Measurements from ENCODE around the gene CNPY1.

CNPY1 gene

DNA sequence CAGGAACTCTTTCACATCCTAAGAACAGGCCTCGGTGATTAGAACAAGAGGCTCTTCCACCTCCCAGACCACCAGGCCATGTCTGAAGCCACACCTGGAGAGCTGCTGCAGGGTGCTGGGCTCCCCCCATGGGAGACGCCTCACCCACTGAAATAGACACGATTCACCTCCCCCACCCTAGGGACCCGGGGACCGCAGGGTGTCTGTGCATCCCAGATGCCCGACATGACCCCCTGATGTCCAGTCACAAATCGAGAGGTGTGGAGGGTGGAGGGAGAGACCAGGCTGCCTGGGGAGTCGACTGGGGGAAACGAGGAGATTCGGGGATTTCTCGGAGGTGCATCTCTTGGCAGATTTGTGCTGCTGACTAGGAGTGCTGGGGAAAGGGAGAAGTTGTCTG is 31.0 kb downstream of the CNPY1 start:
- Histone ChIP-seq H3K27me3 (ENCODE audit: insufficient read depth, poor library complexity, severe bottlenecking) (peaks cover 32% of the 10 kb centered on the region), H3K4me3 (replicated peaks; ENCODE audit: insufficient read depth, low read length) (no peak overlapping the region), H3K27ac (replicated peaks) (no peak overlapping the region)
- DNase-seq (ENCODE audit: low read depth in 1 of 2, low spot score in 1 of 2): no peak
- TF ChIP-seq POLR2AphosphoS5 (IDR thresholded peaks at IDR 0.05; ENCODE audit: low read depth) (no peak), GABPA (IDR thresholded peaks at IDR 0.05; ENCODE audit: low read depth) (no peak), SPI1 (IDR thresholded peaks at IDR 0.05; ENCODE audit: borderline replicate concordance, low read depth) (no peak)
- TF ChIP-seq, protein P1, sequence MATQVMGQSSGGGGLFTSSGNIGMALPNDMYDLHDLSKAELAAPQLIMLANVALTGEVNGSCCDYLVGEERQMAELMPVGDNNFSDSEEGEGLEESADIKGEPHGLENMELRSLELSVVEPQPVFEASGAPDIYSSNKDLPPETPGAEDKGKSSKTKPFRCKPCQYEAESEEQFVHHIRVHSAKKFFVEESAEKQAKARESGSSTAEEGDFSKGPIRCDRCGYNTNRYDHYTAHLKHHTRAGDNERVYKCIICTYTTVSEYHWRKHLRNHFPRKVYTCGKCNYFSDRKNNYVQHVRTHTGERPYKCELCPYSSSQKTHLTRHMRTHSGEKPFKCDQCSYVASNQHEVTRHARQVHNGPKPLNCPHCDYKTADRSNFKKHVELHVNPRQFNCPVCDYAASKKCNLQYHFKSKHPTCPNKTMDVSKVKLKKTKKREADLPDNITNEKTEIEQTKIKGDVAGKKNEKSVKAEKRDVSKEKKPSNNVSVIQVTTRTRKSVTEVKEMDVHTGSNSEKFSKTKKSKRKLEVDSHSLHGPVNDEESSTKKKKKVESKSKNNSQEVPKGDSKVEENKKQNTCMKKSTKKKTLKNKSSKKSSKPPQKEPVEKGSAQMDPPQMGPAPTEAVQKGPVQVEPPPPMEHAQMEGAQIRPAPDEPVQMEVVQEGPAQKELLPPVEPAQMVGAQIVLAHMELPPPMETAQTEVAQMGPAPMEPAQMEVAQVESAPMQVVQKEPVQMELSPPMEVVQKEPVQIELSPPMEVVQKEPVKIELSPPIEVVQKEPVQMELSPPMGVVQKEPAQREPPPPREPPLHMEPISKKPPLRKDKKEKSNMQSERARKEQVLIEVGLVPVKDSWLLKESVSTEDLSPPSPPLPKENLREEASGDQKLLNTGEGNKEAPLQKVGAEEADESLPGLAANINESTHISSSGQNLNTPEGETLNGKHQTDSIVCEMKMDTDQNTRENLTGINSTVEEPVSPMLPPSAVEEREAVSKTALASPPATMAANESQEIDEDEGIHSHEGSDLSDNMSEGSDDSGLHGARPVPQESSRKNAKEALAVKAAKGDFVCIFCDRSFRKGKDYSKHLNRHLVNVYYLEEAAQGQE (IDR thresholded peaks at IDR 0.05; ENCODE audit: insufficient replicate concordance, low read depth): no peak
- TF ChIP-seq, protein P2, sequence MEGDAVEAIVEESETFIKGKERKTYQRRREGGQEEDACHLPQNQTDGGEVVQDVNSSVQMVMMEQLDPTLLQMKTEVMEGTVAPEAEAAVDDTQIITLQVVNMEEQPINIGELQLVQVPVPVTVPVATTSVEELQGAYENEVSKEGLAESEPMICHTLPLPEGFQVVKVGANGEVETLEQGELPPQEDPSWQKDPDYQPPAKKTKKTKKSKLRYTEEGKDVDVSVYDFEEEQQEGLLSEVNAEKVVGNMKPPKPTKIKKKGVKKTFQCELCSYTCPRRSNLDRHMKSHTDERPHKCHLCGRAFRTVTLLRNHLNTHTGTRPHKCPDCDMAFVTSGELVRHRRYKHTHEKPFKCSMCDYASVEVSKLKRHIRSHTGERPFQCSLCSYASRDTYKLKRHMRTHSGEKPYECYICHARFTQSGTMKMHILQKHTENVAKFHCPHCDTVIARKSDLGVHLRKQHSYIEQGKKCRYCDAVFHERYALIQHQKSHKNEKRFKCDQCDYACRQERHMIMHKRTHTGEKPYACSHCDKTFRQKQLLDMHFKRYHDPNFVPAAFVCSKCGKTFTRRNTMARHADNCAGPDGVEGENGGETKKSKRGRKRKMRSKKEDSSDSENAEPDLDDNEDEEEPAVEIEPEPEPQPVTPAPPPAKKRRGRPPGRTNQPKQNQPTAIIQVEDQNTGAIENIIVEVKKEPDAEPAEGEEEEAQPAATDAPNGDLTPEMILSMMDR (IDR thresholded peaks at IDR 0.05; ENCODE audit: insufficient read depth, low read length): no peak

GRCh38 chr7:155514296-155514695 is 32.1 kb downstream of the CNPY1 start:
- TF ChIP-seq, protein P2 (IDR thresholded peaks at IDR 0.05; ENCODE audit: insufficient read depth, low read length): no peak
- TF ChIP-seq POLR2AphosphoS5 (IDR thresholded peaks at IDR 0.05; ENCODE audit: low read depth): no peak
- Histone ChIP-seq H3K27me3 (ENCODE audit: insufficient read depth, poor library complexity, severe bottlenecking) (peaks cover 42% of the 10 kb centered on the region), H3K27ac (replicated peaks) (no peak overlapping the region), H3K4me3 (replicated peaks; ENCODE audit: insufficient read depth, low read length) (no peak overlapping the region)
- no peak for DNase-seq (ENCODE audit: low read depth in 1 of 2, low spot score in 1 of 2)

- DNase-seq (ENCODE audit: low read depth in 1 of 2, low spot score in 1 of 2): no peak
- TF ChIP-seq, protein P2 (IDR thresholded peaks at IDR 0.05; ENCODE audit: insufficient read depth, low read length): no peak
- TF ChIP-seq SPI1 (IDR thresholded peaks at IDR 0.05; ENCODE audit: borderline replicate concordance, low read depth): no peak
- TF ChIP-seq GABPA (IDR thresholded peaks at IDR 0.05; ENCODE audit: low read depth): no peak
- TF ChIP-seq, protein P1 (IDR thresholded peaks at IDR 0.05; ENCODE audit: insufficient replicate concordance, low read depth): no peak
- TF ChIP-seq POLR2AphosphoS5 (IDR thresholded peaks at IDR 0.05; ENCODE audit: low read depth): no peak
- Histone ChIP-seq H3K27ac (replicated peaks) (no peak overlapping the region), H3K27me3 (ENCODE audit: insufficient read depth, poor library complexity, severe bottlenecking) (peaks cover 48% of the 10 kb centered on the region), H3K4me3 (replicated peaks; ENCODE audit: insufficient read depth, low read length) (no peak overlapping the region)
Observed at GRCh38 chr7:155513543-155514285, 32.6 kb downstream of the CNPY1 start.
